Activated CD4-positive, alpha-beta T cell treated with anti-CD3 and anti-CD28 coated beads, Interleukin-2, Interleukin-4, amounts not matched to agents 100 ng/mL and 50 ng/mL, durations not matched to agents 16 hours and 8 hours (primary cell): ENCODE results near the gene CLASP2.

Source experiments
- DNase-seq: peaks from one replicate; pipeline ENCODE4 v3.0.0-alpha.2; 2020; ENCODE audit warnings: low spot score

Gene CLASP2

GRCh38 chr3:33636125-33636850 is 81.8 kb downstream of the CLASP2 start:
- peak; percentile 25 for DNase-seq

- DNase-seq, result no peak
These were observed 83.8 kb downstream of the CLASP2 start for GRCh38 chr3:33634262-33634661.

- DNase-seq, result no peak
These were observed 88.8 kb downstream of the CLASP2 start for GRCh38 chr3:33629219-33629618.

- no peak for DNase-seq
These were observed 93.3 kb downstream of the CLASP2 start for GRCh38 chr3:33624756-33625155.

GRCh38 chr3:33613041-33613440 is 105.0 kb downstream of the CLASP2 start:
- DNase-seq, result no peak

GRCh38 chr3:33612607-33613006 is 105.4 kb downstream of the CLASP2 start:
- no peak for DNase-seq

- DNase-seq, result no peak
These were observed 115.2 kb downstream of the CLASP2 start for GRCh38 chr3:33602829-33603228.

- DNase-seq, result no peak
These were observed 120.8 kb downstream of the CLASP2 start for GRCh38 chr3:33597257-33597689.

GRCh38 chr3:33592999-33593398 is 125.1 kb downstream of the CLASP2 start:
- no peak for DNase-seq

GRCh38 chr3:33590541-33590940 is 127.5 kb downstream of the CLASP2 start:
- DNase-seq, result no peak

GRCh38 chr3:33586402-33586801 is 131.7 kb downstream of the CLASP2 start:
- DNase-seq, result no peak

- no peak for DNase-seq
These were observed 135.8 kb downstream of the CLASP2 start for GRCh38 chr3:33582234-33582633.

GRCh38 chr3:33581666-33582065 is 136.4 kb downstream of the CLASP2 start:
- DNase-seq, result no peak

- no peak for DNase-seq
These were observed 138.2 kb downstream of the CLASP2 start for GRCh38 chr3:33579840-33580239.

- no peak for DNase-seq
These were observed 138.9 kb downstream of the CLASP2 start for GRCh38 chr3:33579178-33579510.

GRCh38 chr3:33578325-33579177 is 139.5 kb downstream of the CLASP2 start:
- no peak for DNase-seq

GRCh38 chr3:33577588-33577987 is 140.5 kb downstream of the CLASP2 start:
- no peak for DNase-seq

- DNase-seq, result no peak
These were observed 140.9 kb downstream of the CLASP2 start for GRCh38 chr3:33577173-33577572.

- DNase-seq, result no peak
These were observed 142.7 kb downstream of the CLASP2 start for GRCh38 chr3:33575311-33575710.

- DNase-seq, result no peak
These were observed 160.2 kb downstream of the CLASP2 start for GRCh38 chr3:33557829-33558228.

- no peak for DNase-seq
These were observed 160.8 kb downstream of the CLASP2 start for GRCh38 chr3:33557279-33557678.

GRCh38 chr3:33547101-33547500 is 171.0 kb downstream of the CLASP2 start:
- no peak for DNase-seq

GRCh38 chr3:33544126-33544525 is 173.9 kb downstream of the CLASP2 start:
- no peak for DNase-seq
